ENCODE measurements around the gene SCMH1.
"Not testable (repeated sequence)": the region's sequence is repeated elsewhere in the genome, so short reads cannot be mapped to it uniquely, and the experiment has no call there.

Gene SCMH1

GRCh38 chr1:41217441-41217840, 24.7 kb downstream of the SCMH1 start:
- H3K27me3 Mint-ChIP-seq = no peaks in the 10 kb centered on the region
- intact Hi-C loops (cut with micrococcal nuclease) = no loop called here
- H3K27ac Mint-ChIP-seq = no peak overlapping the region
- no peaks in the 10 kb centered on the region for H3K36me3 Mint-ChIP-seq (ENCODE audit: low read depth)
- H3K4me3 Mint-ChIP-seq = no peak overlapping the region
- peaks cover 20% of the 10 kb centered on the region for H3K9me3 Mint-ChIP-seq
- peaks cover 23% of the 10 kb centered on the region for H3K4me1 Mint-ChIP-seq (ENCODE audit: low read depth)

- intact Hi-C loops (cut with micrococcal nuclease) = no loop called here
- peaks cover 12% of the 10 kb centered on the region for H3K4me1 Mint-ChIP-seq (ENCODE audit: low read depth)
- H3K27me3 Mint-ChIP-seq = no peaks in the 10 kb centered on the region
- no peaks in the 10 kb centered on the region for H3K36me3 Mint-ChIP-seq (ENCODE audit: low read depth)
- peak overlapping the region; percentile 54 for H3K27ac Mint-ChIP-seq
- no peak overlapping the region for H3K4me3 Mint-ChIP-seq
- peaks cover 20% of the 10 kb centered on the region for H3K9me3 Mint-ChIP-seq
Observed at GRCh38 chr1:41215623-41216022, 26.5 kb downstream of the SCMH1 start.

DNA sequence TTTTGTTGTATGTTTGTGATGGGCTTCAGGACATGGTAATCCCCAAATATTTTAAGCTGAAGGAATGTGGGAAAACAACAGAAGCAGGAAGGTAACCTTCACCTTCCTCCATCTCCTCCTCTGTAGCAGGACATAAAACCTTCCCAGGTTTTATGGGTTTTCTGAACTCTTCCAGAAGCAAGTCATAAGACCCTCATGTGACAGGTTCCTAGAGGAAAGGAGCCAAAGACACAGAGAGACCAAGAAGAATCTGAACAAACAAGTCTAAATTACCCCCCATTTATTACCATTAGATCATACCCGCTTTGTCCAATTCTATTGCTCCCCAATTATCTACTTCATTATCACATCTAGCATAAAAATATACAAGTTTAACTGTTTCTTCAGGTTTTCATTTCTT, 28.8 kb downstream of the SCMH1 start:
- intact Hi-C loops (cut with micrococcal nuclease) = no loop called here
- peaks cover 20% of the 10 kb centered on the region for H3K4me1 Mint-ChIP-seq (ENCODE audit: low read depth)
- H3K4me3 Mint-ChIP-seq = no peak overlapping the region

GRCh38 chr1:41211608-41212007, 30.5 kb downstream of the SCMH1 start:
- H3K9me3 Mint-ChIP-seq; H3K4me3 Mint-ChIP-seq; H3K27me3 Mint-ChIP-seq; H3K36me3 Mint-ChIP-seq (ENCODE audit: low read depth); H3K27ac Mint-ChIP-seq; intact Hi-C loops (cut with micrococcal nuclease): not testable (repeated sequence)
- H3K4me1 Mint-ChIP-seq (ENCODE audit: low read depth) = peaks cover 20% of the 10 kb centered on the region

More for the DNA sequence above, 28.8 kb downstream of the SCMH1 start:
- Mint-ChIP-seq H3K9me3 (peaks cover 7% of the 10 kb centered on the region), H3K36me3 (ENCODE audit: low read depth) (no peaks in the 10 kb centered on the region), H3K27me3 (no peaks in the 10 kb centered on the region), H3K27ac (no peak overlapping the region)

- H3K27ac Mint-ChIP-seq = not testable (repeated sequence)
Observed at GRCh38 chr1:41207053-41207452, 35.1 kb downstream of the SCMH1 start.

GRCh38 chr1:41200728-41201127, 41.4 kb downstream of the SCMH1 start:
- H3K36me3 Mint-ChIP-seq (ENCODE audit: low read depth) = peaks cover 6% of the 10 kb centered on the region
- no peaks in the 10 kb centered on the region for H3K4me1 Mint-ChIP-seq (ENCODE audit: low read depth)
- intact Hi-C loops (cut with micrococcal nuclease) = no loop called here
- H3K4me3 Mint-ChIP-seq = no peak overlapping the region
- peaks cover 36% of the 10 kb centered on the region for H3K9me3 Mint-ChIP-seq
- no peak overlapping the region for H3K27ac Mint-ChIP-seq
- H3K27me3 Mint-ChIP-seq = no peaks in the 10 kb centered on the region

More at GRCh38 chr1:41207053-41207452, 35.1 kb downstream of the SCMH1 start:
- H3K9me3 Mint-ChIP-seq = peaks cover 32% of the 10 kb centered on the region
- H3K36me3 Mint-ChIP-seq (ENCODE audit: low read depth); H3K4me1 Mint-ChIP-seq (ENCODE audit: low read depth); intact Hi-C loops (cut with micrococcal nuclease); H3K4me3 Mint-ChIP-seq; H3K27me3 Mint-ChIP-seq: not testable (repeated sequence)

- no peaks in the 10 kb centered on the region for H3K27me3 Mint-ChIP-seq
- no peak overlapping the region for H3K4me3 Mint-ChIP-seq
- no peak overlapping the region for H3K27ac Mint-ChIP-seq
- peaks cover 5% of the 10 kb centered on the region for H3K36me3 Mint-ChIP-seq (ENCODE audit: low read depth)
- H3K9me3 Mint-ChIP-seq = peaks cover 22% of the 10 kb centered on the region
- intact Hi-C loops (cut with micrococcal nuclease) = no loop called here
- no peaks in the 10 kb centered on the region for H3K4me1 Mint-ChIP-seq (ENCODE audit: low read depth)
Observed at GRCh38 chr1:41199375-41199774, 42.7 kb downstream of the SCMH1 start.

- intact Hi-C loops (cut with micrococcal nuclease) = no loop called here
- no peaks in the 10 kb centered on the region for H3K4me1 Mint-ChIP-seq (ENCODE audit: low read depth)
- no peaks in the 10 kb centered on the region for H3K36me3 Mint-ChIP-seq (ENCODE audit: low read depth)
- H3K4me3 Mint-ChIP-seq = no peak overlapping the region
- no peak overlapping the region for H3K27ac Mint-ChIP-seq
- H3K9me3 Mint-ChIP-seq = peaks cover 12% of the 10 kb centered on the region
- H3K27me3 Mint-ChIP-seq = no peaks in the 10 kb centered on the region
Observed at GRCh38 chr1:41192456-41193178, 49.5 kb downstream of the SCMH1 start.

DNA sequence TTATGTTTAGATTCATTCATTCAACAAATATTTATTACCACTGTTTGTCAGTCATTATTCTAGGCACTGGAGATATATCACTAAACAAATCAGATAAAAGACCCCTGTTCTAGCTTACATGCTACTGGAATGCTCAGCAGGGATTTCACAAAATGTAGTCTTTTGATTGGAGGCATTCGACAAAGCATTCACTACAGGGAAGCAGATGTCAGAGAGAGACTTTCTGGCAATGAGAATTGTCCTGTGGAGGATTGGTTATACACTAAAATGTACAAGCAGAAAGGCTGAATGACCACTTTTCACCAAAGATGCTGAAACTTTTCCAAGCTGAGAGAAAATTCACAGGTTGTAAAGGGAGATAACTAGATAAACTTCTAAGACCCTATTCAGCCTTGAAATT, 57.7 kb downstream of the SCMH1 start:
- H3K4me3 Mint-ChIP-seq = no peak overlapping the region
- H3K9me3 Mint-ChIP-seq = no peaks in the 10 kb centered on the region
- H3K4me1 Mint-ChIP-seq (ENCODE audit: low read depth) = no peaks in the 10 kb centered on the region
- no peaks in the 10 kb centered on the region for H3K27me3 Mint-ChIP-seq
- H3K36me3 Mint-ChIP-seq (ENCODE audit: low read depth) = peaks cover 6% of the 10 kb centered on the region
- intact Hi-C loops (cut with micrococcal nuclease) = no loop called here
- H3K27ac Mint-ChIP-seq = no peak overlapping the region

- intact Hi-C loops (cut with micrococcal nuclease); H3K27me3 Mint-ChIP-seq; H3K27ac Mint-ChIP-seq; H3K4me1 Mint-ChIP-seq (ENCODE audit: low read depth); H3K4me3 Mint-ChIP-seq: not testable (repeated sequence)
- Mint-ChIP-seq H3K9me3 (peaks cover 21% of the 10 kb centered on the region), H3K36me3 (ENCODE audit: low read depth) (peaks cover 25% of the 10 kb centered on the region)
Observed at GRCh38 chr1:41178230-41178629, 63.9 kb downstream of the SCMH1 start.

GRCh38 chr1:41175546-41175945, 66.6 kb downstream of the SCMH1 start:
- Mint-ChIP-seq H3K27me3 (no peaks in the 10 kb centered on the region), H3K4me1 (ENCODE audit: low read depth) (peaks cover 7% of the 10 kb centered on the region), H3K4me3 (no peak overlapping the region), H3K27ac (no peak overlapping the region), H3K36me3 (ENCODE audit: low read depth) (peaks cover 19% of the 10 kb centered on the region), H3K9me3 (peaks cover 21% of the 10 kb centered on the region)
- intact Hi-C loops (cut with micrococcal nuclease) = no loop called here

DNA sequence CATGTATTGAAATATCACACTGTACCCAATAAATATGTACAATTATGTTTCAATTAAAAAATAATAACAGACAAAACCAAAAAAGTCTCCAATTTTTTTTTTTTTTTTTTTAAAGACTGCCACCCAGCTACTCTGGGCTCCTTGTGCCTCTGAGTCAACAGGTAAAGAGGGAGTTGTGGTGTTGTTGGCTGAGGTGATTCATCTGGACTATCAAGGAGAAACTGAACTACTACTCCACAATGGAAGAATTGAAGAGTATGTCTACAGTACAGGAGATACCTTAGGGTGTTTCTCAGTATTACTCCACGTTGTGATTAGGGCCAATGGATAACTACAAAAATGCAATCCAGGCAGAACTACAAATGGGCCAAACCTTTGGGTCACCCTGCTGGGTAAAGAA, 67.9 kb downstream of the SCMH1 start:
- H3K36me3 Mint-ChIP-seq (ENCODE audit: low read depth) = peaks cover 19% of the 10 kb centered on the region
- peaks cover 7% of the 10 kb centered on the region for H3K4me1 Mint-ChIP-seq (ENCODE audit: low read depth)
- H3K4me3 Mint-ChIP-seq = no peak overlapping the region
- H3K9me3 Mint-ChIP-seq = peaks cover 23% of the 10 kb centered on the region
- H3K27ac Mint-ChIP-seq = no peak overlapping the region
- no peaks in the 10 kb centered on the region for H3K27me3 Mint-ChIP-seq
- intact Hi-C loops (cut with micrococcal nuclease) = no loop called here

GRCh38 chr1:41173651-41174050, 68.5 kb downstream of the SCMH1 start:
- Mint-ChIP-seq H3K9me3 (peaks cover 28% of the 10 kb centered on the region), H3K27me3 (no peaks in the 10 kb centered on the region), H3K4me1 (ENCODE audit: low read depth) (peaks cover 7% of the 10 kb centered on the region), H3K27ac (no peak overlapping the region), H3K36me3 (ENCODE audit: low read depth) (peaks cover 24% of the 10 kb centered on the region), H3K4me3 (no peak overlapping the region)
- intact Hi-C loops (cut with micrococcal nuclease) = no loop called here

DNA sequence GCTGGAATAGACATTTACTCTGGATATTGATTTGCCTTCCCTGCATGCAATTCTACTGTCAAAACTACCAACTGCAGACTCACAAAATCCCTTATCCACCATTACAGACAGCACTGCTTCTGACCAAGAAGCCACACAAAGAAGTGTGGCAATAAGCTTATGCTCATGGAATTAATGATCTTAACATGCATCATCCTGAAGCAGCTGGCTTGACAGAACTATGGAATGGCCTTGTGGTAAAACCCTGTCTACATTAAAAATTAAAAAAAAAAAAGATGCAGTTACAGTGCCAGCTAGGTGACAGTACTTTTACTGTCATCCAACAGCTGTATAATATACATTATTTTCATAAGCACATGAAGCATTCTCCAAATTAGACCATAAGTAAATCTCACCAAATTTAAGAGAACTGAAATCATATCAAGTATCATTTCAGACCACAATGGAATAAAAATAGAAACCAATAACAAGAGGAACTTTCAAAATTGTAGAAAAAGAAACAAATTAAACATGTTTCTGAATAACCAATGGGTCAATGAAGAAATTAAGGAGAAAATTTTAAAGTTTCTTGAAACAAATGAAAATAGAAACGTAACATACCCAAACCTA, 70.7 kb downstream of the SCMH1 start:
- H3K27me3 Mint-ChIP-seq = no peaks in the 10 kb centered on the region
- intact Hi-C loops (cut with micrococcal nuclease) = no loop called here
- peaks cover 22% of the 10 kb centered on the region for H3K36me3 Mint-ChIP-seq (ENCODE audit: low read depth)
- peaks cover 7% of the 10 kb centered on the region for H3K4me1 Mint-ChIP-seq (ENCODE audit: low read depth)
- H3K4me3 Mint-ChIP-seq = no peak overlapping the region
- H3K27ac Mint-ChIP-seq = no peak overlapping the region
- H3K9me3 Mint-ChIP-seq = peaks cover 38% of the 10 kb centered on the region

GRCh38 chr1:41169799-41170180, 72.3 kb downstream of the SCMH1 start:
- Mint-ChIP-seq H3K4me3 (no peak overlapping the region), H3K4me1 (ENCODE audit: low read depth) (peaks cover 7% of the 10 kb centered on the region), H3K27ac (no peak overlapping the region), H3K36me3 (ENCODE audit: low read depth) (peaks cover 17% of the 10 kb centered on the region), H3K27me3 (no peaks in the 10 kb centered on the region), H3K9me3 (peaks cover 37% of the 10 kb centered on the region)
- intact Hi-C loops (cut with micrococcal nuclease) = no loop called here

Data from dendritic cell treated with granulocyte-macrophage colony-stimulating factor and Interleukin-4, amounts not matched to agents 40 ng/mL and 50 ng/mL, for 4 days (primary cell).